PFSK-1 (cell line): ENCODE data around the gene CCL14.

ENCODE experiments used
- POLR2AphosphoS5 ChIP-seq: IDR thresholded peaks from 2 replicates; pipeline ENCODE4 v1.6.1; 2012; ENCODE audit warnings: low read depth, mild to moderate bottlenecking, control low read depth, low read length, moderate library complexity
- TAF1 ChIP-seq: IDR thresholded peaks from 2 replicates; pipeline ENCODE4 v1.6.1; 2012; ENCODE audit warnings: low read length, control low read depth, borderline replicate concordance; ENCODE audit not compliant: insufficient read depth
- TF ChIP-seq, protein P1 (sequence below), 2 experiments: IDR thresholded peaks; 2 replicates each; pipeline versions ENCODE4 v1.6.1 to v1.8.0; 2011 to 2012; ENCODE audit warnings: low read depth in 2 of 2, low read length in 2 of 2, control low read depth in 1 of 2, inconsistent platforms in 1 of 2, mild to moderate bottlenecking in 1 of 2, moderate library complexity in 1 of 2; ENCODE audit not compliant: insufficient read depth in 1 of 2

GRCh38 chr17:35963663-35964062 lies 22.9 kb downstream of the CCL14 start:
- no peak for TF ChIP-seq POLR2AphosphoS5
- TF ChIP-seq TAF1, result no peak
- TF ChIP-seq, protein P1, sequence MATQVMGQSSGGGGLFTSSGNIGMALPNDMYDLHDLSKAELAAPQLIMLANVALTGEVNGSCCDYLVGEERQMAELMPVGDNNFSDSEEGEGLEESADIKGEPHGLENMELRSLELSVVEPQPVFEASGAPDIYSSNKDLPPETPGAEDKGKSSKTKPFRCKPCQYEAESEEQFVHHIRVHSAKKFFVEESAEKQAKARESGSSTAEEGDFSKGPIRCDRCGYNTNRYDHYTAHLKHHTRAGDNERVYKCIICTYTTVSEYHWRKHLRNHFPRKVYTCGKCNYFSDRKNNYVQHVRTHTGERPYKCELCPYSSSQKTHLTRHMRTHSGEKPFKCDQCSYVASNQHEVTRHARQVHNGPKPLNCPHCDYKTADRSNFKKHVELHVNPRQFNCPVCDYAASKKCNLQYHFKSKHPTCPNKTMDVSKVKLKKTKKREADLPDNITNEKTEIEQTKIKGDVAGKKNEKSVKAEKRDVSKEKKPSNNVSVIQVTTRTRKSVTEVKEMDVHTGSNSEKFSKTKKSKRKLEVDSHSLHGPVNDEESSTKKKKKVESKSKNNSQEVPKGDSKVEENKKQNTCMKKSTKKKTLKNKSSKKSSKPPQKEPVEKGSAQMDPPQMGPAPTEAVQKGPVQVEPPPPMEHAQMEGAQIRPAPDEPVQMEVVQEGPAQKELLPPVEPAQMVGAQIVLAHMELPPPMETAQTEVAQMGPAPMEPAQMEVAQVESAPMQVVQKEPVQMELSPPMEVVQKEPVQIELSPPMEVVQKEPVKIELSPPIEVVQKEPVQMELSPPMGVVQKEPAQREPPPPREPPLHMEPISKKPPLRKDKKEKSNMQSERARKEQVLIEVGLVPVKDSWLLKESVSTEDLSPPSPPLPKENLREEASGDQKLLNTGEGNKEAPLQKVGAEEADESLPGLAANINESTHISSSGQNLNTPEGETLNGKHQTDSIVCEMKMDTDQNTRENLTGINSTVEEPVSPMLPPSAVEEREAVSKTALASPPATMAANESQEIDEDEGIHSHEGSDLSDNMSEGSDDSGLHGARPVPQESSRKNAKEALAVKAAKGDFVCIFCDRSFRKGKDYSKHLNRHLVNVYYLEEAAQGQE (IDR thresholded peaks at IDR 0.05; ENCODE audit: insufficient read depth in 1 of 2, low read depth in 2 of 2, low read length in 2 of 2), result no peak
